ENCODE measurements around the gene SEPTIN3.

DNA sequence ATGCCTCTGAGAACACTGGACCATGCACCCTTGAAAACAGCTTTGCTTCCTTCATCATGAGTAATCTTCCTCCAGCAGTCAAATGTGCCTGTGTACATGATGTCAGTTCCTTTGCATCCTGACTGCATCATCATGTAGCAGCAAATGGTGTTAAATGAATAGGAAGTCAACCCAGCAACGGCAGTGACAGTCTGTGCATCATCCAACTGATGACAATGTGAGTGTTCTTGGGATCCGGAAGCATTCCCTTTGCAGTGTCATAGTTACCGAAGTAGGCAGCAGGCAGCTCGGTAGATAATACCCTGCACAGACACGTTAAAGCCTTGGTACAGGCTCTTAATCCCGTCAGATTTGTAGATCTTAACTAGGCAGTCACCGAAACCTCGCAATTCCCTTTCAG is 31.9 kb downstream of the SEPTIN3 start:
- TF ChIP-seq POLR2A (IDR thresholded peaks at IDR 0.05) (no peak), EP300 (IDR thresholded peaks at IDR 0.05) (no peak)
- TF ChIP-seq, protein P1, sequence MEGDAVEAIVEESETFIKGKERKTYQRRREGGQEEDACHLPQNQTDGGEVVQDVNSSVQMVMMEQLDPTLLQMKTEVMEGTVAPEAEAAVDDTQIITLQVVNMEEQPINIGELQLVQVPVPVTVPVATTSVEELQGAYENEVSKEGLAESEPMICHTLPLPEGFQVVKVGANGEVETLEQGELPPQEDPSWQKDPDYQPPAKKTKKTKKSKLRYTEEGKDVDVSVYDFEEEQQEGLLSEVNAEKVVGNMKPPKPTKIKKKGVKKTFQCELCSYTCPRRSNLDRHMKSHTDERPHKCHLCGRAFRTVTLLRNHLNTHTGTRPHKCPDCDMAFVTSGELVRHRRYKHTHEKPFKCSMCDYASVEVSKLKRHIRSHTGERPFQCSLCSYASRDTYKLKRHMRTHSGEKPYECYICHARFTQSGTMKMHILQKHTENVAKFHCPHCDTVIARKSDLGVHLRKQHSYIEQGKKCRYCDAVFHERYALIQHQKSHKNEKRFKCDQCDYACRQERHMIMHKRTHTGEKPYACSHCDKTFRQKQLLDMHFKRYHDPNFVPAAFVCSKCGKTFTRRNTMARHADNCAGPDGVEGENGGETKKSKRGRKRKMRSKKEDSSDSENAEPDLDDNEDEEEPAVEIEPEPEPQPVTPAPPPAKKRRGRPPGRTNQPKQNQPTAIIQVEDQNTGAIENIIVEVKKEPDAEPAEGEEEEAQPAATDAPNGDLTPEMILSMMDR (IDR thresholded peaks at IDR 0.05), result no peak

Measured in stomach (tissue), 4 donors.